COR-L47 (cell line): ENCODE data around the gene STX8.

Experiments
- DNase-seq: peaks from one replicate; lab custom pipeline; 2025; lab: John Stamatoyannopoulos, UW

Gene STX8

DNA sequence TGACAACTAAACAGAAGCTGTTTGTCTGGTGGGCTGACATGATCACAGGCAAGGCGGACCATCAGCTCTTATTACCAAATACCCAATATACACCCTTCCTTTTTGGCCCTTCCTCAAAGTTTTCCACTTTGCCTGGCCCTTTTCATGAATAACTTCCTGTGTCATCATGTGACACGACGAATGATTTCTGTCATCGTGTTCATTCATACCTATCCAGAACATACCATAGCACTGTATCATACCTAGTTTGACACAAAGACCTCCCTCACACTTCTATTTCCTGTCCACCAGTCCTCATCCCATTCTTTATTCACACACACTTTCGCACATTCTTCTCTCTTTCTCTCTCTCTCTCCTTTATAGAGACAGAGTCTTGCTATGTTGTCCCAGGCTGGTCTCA, 131.8 kb downstream of the STX8 start:
- no peak for DNase-seq

DNA sequence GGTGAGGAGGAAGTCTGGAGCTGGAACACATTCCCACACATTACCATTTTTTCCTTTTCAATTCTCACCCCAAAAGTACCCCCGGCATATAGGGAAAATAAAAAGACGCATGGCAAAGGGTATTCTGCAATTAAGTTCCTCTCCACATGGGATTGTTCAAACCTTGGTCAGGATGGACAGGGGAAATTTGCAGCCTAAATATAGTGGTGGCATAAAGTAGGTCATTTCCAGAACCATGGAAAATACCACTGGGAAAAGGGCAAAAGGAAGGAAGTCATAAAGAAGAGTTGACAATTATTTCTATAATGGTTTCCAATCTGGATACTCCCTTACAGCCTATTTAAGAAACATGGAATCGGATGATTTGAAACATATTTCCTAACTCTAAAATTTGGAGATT, 135.8 kb downstream of the STX8 start:
- DNase-seq, result no peak

DNA sequence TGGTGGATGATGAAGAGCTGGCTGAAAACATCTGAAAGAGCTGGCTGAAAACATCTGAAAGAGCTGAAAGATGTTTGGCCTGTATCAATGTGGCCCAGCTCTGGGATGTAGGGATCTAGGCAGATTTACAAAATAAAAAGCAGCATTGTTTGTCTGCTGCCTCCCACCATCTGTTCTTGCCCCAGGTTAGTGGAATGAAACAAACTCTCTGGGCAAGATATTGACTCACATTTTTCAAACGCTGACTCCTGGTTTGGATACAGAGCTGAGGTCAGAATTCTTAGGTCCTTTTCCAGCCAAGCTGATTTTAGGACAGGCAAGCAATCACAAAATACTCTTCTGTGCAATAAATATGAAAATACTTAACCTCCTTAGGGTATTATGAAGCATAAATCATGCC, 139.0 kb downstream of the STX8 start:
- no peak for DNase-seq

DNA sequence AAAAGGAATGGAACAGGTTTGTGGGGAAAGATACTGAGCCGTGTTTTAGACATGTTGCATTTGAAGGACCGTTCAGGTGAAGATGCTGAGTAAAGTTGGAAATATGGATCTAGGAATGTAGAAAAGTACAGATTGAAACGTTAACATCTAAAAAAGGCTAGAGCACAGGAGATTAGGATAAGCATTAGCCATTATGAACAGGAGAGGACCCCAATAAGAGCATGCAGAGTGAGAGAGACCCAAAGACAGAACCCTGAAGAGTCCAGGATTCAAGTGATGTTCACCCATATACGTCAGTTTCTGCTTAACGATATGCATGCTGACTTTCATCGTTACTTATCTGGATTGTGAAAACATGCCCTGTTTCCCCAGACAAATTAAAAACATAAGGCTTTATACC, 140.5 kb downstream of the STX8 start:
- no peak for DNase-seq

DNA sequence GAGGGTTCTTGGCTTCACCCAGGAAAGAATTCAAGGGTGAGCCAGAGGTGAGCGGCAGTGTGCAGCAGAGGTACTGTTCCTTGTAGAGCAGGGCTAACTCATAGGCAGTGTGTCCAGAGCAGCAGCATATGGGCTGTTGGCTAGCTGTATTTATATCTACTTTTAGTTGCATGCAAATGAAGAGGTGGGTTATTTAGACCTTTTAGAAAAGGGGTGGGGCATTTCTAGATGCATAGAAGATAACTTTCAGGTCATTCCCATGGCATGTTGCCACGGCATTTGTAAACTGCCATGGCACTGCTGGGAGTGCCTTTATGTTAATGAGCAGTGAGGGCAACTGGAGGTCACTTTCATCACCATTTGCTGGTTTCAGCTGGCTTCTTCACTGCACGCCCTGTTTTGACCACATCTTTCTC, 141.0 kb downstream of the STX8 start:
- DNase-seq, result no peak

DNA sequence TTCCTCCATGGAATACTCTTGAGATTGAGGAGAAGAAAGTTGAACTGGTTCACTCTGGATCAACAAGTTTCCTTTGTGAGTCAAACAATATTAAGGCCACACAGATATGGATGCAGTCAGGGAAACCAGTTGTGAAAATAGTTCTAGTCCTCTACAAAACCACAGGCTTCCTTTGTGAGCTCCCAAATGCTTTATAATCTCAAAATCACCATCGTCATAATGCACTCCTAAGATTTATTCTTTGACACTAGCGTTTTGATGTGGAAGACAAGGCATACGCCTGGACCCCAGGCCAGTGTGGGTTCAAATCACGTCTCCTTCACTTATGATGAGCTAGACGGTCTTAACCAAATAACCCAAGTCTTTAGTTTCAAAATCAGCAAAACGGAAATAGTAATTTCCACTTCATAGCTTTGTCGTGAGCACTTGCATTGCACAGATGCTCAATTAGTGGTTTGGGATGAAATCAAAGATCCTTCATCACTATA, 142.6 kb downstream of the STX8 start:
- no peak for DNase-seq

DNA sequence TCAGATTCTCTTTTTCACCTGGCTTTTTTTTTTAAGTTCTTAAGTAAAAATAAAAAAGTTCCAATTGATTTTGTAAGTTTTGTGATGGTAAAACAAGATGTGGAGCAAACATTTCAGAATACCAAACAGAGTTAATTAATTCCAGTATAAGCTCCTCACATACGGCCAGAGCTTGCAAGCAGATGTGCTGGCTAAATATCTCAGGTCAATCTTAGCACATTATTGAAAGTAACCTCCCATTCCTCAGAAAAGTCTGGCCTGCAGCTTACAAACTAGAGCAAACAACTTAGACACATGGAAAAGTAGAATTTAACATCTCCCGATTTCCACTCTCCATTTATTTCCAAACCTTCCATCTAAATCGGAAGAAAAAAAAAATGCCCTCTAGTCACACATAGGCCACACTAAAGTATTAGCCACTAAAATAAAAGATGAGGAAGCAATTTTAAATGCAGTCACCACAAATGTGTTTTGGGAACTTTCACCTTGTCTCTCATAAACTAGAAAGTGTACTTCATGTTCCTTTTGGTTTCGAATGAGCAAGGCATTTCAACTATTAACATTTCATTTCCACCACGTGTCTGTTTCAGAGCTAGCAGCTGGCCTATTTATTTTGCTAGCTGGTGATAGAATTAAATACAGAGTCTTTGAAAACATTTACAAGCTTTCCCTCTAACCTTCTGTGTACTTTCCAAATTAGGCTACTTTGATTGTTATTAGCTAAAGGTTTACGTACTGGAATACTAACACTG, 143.3 kb downstream of the STX8 start:
- DNase-seq, result no peak

DNA sequence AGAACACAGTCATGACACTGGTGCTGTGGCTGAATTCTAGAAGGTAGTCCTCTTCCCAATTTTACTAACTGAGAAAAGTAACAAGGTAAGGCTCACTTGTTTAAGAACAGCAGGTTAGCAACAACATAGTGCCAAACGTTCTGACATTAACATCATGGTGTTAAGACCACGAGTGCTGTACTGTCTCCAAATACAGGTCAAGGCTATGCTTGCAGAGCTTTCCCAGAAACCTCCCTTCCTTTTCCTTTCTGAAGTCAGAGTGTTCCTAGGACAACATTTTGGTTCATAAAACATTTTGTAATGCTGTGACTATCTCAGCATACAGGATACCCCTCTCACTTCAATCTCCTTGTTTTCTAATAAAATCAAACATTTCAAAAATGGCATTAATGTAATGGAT, 144.0 kb downstream of the STX8 start:
- no peak for DNase-seq

DNA sequence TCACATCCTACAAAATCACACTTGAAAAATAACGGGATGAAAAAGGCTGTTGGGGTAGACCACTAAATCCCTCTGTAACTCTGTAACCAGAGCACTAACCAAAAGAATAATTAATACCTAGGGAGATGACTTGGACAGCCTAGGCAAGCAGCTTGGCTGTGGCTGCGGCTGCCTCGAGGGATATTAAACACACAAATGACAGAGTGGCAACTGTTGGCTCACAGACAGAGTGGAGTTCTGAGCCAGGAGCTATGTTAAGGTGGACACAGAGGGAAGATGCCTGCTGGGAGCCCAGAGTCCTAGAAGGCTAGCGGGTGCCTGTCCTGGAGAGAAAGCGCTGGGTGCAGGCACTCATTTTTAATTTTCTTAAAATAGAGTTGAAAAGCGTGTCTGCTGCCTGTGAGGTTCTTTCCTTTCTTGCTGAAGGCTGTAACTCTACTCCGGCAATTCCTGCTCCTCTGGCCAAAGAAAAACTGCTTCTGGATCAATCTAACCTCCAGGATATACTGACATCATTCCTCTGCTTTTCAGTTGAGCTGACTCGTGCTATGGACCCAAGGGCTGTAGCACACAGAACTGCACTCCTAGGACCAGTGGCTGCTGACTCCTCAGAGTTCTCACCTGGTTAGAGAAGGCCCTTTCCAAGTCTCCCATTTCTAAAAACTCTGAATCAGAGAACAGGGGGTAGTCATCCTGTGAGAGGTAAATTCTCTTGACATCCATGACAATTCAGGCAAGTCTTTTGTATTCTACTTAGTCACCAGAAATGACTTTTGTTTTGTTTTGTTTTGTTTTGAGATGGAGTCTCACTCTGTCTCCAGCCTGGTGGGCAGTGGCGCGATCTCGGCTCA, 147.9 kb downstream of the STX8 start:
- DNase-seq, result no peak

DNA sequence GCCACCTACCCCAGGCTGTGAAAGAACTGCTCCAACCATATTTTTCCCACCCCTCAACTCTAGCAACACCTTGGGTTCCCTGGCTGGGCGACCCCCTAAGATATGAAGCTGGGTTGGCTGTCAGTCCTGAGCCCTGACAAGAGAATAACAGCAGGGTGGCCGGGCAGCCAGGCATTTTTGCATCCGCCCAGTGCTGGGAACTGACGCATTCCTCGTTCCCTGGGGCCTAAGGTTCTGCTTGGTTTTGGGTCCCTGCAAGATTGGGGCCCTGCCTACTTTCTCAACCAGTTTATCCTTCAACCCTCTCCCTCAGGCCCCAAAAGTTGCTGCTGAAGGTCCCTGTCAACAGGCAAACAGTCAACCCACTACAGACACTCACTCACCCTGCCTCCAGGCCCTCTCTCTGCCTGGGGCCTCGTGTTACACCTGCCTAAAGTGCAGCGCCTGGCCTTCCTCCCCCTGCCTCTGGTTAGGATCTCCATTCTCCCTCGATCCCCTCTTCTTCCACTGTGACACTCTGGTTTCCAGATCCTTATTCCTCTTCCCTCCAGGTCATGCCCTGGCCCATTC, 151.5 kb downstream of the STX8 start:
- no peak for DNase-seq

DNA sequence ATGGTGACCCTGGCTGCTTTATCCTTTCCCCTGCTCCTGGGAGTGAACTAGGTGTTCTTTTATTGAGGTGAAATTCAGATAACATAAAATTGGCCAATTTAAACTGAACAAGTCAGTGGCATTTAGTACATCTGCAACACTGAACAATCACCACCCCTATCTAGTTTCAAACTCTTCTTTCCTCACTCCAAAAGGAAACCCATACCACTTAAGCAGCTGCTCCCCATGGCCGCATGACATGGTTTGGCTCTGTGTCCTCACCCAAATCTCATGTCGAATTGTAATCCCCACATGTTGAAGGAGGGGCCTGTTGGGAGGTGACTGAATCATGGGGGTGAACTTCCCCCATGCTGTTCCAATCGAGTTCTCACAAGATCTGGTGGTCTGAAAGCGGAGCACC, 154.1 kb downstream of the STX8 start:
- no peak for DNase-seq

DNA sequence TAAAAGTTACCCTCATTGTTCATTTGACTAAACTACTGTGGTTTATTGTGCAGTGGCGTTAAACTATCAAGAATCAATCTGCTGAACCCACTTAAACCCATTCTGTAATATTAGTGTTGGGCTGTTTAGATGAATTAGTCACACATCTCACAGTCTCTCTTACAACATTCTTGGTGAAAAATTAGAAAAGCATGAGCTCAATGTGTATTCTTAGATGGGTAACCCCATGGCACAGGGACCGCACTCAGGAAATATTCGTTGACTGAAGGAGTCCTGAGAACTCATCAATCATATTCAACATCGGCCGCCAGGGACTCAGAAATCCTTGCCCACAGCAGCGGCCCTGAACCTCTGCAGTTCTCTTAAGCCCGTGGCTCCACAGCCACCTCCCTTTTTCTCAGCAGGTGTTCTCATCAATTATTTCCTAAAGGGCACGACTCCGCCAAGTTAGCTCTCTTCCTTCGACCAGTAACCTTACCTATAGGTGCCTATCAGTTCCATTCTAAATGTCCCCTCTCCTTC, 155.6 kb downstream of the STX8 start:
- DNase-seq, result no peak

DNA sequence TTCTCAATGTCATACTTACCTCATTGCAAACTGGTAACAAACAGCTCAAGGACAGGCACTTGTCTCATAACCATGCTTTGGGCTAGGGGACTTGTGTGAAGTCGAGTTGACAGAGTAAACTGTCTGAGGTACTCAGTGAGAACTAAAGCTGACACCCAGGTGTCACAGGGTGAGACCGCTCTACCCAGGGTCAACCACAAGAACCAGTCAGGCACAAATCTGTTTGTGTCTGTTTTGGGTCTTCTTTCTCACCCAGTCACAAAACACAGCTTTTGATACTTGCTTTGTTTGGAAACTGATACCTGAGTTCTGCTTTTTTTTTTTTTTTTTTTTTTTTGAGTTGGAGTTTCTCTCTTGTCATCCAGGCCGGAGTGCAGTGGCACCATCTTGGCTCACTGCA, 161.1 kb downstream of the STX8 start:
- DNase-seq, result no peak

DNA sequence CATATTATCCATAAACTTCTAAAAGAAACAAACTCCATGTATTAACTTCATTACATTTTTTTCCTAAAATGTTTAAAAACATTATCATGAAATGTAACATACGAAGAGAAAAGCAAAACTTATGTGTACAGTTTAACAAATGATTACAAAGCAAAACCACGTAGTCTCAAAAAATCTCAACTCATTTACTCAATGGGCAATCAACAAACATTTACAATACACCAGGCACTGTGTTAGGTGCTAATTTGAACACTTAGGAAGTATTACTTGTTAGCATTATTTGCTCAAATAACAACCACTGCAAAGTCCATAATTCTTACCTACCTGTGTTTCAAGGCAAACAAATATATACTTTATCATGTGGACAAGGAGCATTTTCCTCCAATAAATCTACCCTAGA, 164.9 kb downstream of the STX8 start:
- no peak for DNase-seq

DNA sequence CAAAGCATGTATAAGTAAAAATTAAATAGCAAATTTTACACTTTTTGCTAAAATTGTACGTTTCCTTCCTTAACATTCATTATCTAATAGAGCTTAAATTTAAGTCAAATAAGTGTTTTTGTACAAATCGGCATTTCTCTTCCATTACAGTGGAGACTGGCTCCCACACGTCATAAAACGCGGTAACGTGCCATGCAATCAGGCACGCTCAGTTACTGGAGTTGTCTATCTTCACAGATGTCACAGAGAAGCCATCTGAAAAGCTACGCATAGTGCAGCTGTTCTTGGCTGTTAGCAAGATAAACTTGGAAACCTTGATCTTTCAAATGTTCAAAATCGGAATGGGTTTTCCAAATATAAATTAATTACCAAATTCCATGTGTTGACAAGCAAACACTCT, 165.3 kb downstream of the STX8 start:
- no peak for DNase-seq

DNA sequence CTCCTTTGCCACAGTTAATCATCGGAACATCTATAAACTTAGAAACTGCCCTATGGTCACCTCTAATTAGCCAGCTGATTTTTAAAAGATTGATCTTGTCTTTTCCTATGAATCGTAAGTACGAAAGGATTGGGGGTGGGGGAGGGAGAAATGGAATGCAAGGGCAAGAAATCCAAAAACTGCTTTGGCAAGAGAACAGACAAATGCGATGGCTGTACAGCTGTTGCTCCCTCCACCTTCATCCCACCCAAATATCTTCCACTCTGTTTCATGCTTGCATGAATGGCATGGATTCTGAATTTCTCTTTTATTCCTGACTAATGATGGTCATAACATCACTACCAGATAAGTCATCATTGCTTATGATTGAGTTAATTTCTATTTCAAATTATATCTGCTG, 165.7 kb downstream of the STX8 start:
- no peak for DNase-seq

DNA sequence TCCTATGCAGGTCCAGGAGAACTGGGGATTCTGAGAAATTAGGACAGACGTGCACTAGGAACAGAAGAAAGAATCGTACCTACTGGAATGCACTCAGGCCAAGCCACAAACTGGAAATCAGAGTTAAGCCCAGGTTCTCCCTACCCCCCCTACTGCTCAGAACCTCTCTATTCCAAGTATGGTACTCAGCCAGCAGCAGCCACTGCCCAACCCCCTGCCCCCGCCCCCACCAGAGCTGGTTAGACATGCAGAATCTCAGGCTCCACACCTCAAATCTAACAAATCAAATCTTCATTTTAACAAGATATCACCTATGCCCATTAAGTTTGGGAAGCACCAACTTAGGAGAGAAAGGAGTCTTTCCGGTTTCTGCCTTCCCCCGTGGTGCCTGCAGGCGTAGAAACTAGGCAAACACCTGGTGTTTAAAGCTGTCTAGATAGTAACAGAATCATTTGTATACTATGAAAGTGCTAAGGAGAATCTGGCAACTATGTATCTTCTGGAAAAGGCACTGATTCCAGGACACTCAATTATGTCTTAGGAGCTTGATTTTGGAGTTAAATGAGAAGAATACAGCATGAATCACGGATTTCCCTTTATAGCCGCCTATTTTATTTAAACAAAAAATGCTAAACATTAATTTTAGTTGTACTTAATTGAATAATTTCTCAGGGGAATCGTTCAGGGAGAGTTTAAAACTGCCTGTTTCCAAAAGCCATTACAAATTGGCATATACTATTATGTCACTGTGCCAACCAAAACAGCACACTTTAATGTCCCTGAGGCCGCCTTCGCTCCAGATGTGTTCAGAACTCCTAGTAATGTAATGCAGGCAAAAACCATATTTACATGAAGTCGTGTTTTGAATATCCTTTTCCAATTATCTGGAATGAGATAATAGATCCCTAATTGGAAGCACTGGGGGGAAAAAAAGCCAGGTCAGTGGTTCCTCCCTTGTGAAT, 166.5 kb downstream of the STX8 start:
- DNase-seq, result no peak

DNA sequence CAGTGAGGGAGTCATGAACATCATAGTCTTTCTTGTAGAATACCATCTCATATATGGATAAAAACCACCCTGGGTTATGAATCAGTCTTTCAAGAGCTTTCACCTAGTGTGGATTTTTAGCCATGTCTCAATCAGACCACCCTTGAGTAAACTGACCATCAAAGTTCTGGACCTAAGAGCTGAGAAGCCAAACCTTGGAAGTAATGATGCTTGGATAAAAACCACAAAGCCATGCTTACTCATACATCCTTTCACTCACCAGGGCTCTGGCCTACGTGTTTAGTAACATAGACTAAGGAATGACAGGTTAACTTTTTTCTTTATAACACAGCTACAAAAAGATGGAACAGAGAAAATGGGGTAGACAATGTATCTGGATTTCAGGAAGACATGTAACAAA, 167.2 kb downstream of the STX8 start:
- no peak for DNase-seq

DNA sequence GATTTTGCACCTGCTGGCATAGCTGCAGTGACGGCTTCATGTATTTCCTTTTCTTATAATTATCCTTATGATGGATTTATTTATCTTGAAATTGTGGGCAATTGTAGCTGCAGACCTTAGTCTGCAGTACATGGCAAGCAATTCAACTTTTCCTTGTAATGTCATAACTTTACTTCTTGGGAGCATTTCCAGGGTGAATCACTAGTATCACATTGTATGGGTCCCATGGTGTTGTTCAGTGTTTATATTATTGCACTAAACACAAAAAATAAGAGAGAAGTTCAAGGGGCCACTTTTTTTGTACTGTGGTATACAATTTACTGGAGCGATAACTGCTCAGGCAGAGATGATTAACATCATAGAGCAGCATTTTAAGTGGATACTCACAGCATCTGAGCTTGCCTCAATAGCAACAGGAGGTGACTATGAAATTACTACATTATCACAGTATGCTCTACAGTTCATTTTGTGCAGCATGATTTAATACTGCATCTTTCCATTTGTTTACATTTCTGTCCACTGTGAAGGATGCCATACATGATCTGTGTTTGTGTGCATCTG, 169.5 kb downstream of the STX8 start:
- DNase-seq, result no peak

DNA sequence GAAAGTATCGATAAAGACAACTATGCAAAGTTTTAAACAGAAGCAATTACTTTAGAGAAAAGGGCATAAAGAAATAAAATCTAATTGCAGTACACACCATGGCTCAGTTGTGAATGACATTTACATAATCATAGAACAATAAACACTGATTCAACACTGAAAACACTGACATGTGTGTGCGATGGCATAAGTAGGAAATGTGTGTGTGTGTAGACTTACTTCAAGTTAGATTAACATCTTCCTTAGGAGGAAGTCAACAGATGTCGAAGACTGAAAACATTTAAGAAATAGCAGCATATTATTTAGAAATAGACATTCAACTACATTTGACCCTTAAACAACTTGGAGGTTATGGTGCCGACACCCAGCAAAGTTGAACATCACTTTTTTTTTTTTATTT, 172.4 kb downstream of the STX8 start:
- DNase-seq, result no peak

DNA sequence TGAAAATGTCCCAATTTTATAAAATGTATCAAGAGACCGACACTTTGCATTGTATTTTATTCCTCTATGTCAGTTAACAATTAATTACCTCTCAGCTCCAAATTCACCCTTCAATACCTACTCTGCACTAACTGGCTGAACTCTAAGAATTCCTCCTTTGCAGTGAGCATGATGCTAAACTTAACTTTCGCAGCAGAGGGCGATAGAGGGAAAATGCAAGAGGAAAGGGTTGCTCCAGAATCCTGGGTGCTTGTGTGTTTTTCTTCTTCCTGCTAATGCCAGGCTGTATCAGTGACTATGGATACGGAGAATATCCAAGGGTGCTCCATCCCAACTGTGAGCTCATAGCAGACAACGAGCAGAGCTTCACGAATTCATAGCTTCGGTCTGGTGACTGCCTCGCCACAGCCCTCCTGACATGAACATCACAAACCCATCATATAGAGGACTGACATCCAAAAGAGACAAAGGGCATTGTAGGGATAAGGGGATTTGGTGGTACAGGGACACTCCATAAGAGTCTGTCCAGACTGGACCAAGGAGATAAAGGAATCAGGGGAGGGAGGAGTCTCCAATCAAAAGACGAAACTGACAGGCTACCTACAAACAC, 172.9 kb downstream of the STX8 start:
- DNase-seq, result no peak
